NCI-H1105 (cell line): ENCODE data around the gene SNAP47.

ENCODE experiments used
- DNase-seq: peaks from one replicate; lab custom pipeline; 2025; lab: John Stamatoyannopoulos, UW

SNAP47 gene

GRCh38 chr1:227731696-227732585 lies 3.3 kb upstream of the SNAP47 start:
- DNase-seq, result no peak

GRCh38 chr1:227732586-227733308 lies 2.5 kb upstream of the SNAP47 start:
- no peak for DNase-seq

- no peak for DNase-seq
These were observed 1.9 kb upstream of the SNAP47 start for GRCh38 chr1:227733309-227733705.

GRCh38 chr1:227733751-227734545 lies 1.3 kb upstream of the SNAP47 start:
- no peak for DNase-seq

- DNase-seq, result no peak
These were observed 734 bp upstream of the SNAP47 start for GRCh38 chr1:227734546-227734855.

GRCh38 chr1:227735539-227736285 lies 477 bp downstream of the SNAP47 start:
- DNase-seq, result no peak

GRCh38 chr1:227736814-227737432 lies 1.7 kb downstream of the SNAP47 start:
- DNase-seq, result no peak

- no peak for DNase-seq
These were observed 3.6 kb downstream of the SNAP47 start for GRCh38 chr1:227738820-227739219.

- no peak for DNase-seq
These were observed 4.4 kb downstream of the SNAP47 start for GRCh38 chr1:227739636-227740035.

- DNase-seq, result no peak
These were observed 5.2 kb downstream of the SNAP47 start for GRCh38 chr1:227740401-227740960.

GRCh38 chr1:227741166-227741870 lies 6.1 kb downstream of the SNAP47 start:
- no peak for DNase-seq

- DNase-seq, result no peak
These were observed 7.8 kb downstream of the SNAP47 start for GRCh38 chr1:227742738-227743715.

- DNase-seq, result no peak
These were observed 9.4 kb downstream of the SNAP47 start for GRCh38 chr1:227744668-227745067.

- no peak for DNase-seq
These were observed 10.5 kb downstream of the SNAP47 start for GRCh38 chr1:227745568-227746265.

GRCh38 chr1:227746676-227747075 lies 11.4 kb downstream of the SNAP47 start:
- DNase-seq, result no peak

GRCh38 chr1:227747382-227747781 lies 12.1 kb downstream of the SNAP47 start:
- DNase-seq, result no peak

- no peak for DNase-seq
These were observed 12.8 kb downstream of the SNAP47 start for GRCh38 chr1:227747948-227748495.

- DNase-seq, result no peak
These were observed 13.4 kb downstream of the SNAP47 start for GRCh38 chr1:227748496-227749182.
